RWPE1 (cell line): ENCODE data around the gene CUL4A.

Experiments
- CTCF ChIA-PET: fragments of 350-600 bp; sonication (Branson Sonifier 250); formaldehyde crosslinking; extraction: SDS; loops from one replicate; lab custom pipeline; 2021; lab: Yijun Ruan, JAX
- POLR2A ChIA-PET: fragments of 400-600 bp; formaldehyde crosslinking; extraction: SDS; loops from one replicate; lab custom pipeline; 2020; ENCODE audit warnings: antibody characterized with exemption; ENCODE audit not compliant: low non-redundant PET; lab: Yijun Ruan, JAX
- DNase-seq: peaks from one replicate; pipeline ENCODE4 v3.0.0; 2012; ENCODE audit warnings: low spot score
- H3K27ac ChIP-seq: fragments of 450-650 bp; 2 replicates; pipeline ENCODE4 v1.5.1; 2017
- CTCF ChIP-seq: fragments of 450-650 bp; conservative IDR thresholded peaks from 2 replicates; pipeline ENCODE4 v1.5.1; 2017; ENCODE audit warnings: low read depth, mild to moderate bottlenecking

Gene CUL4A

GRCh38 chr13:113176822-113177221, 32.6 kb upstream of the CUL4A start:
- no peak overlapping the region for H3K27ac ChIP-seq
- no peak for TF ChIP-seq CTCF
- ChIA-PET CTCF (no interaction called here), POLR2A (no interaction called here)
- no peak for DNase-seq

- DNase-seq: peak; percentile 39
- POLR2A ChIA-PET: no interaction called here
- CTCF ChIA-PET: no interaction called here
- H3K27ac ChIP-seq: peak overlapping the region; percentile 31; the same call in 1 of the 2 replicates
- TF ChIP-seq CTCF: no peak
Observed at GRCh38 chr13:113178070-113178895, 31.1 kb upstream of the CUL4A start.

GRCh38 chr13:113178896-113179167, 30.6 kb upstream of the CUL4A start:
- CTCF ChIA-PET: no interaction called here
- no peak for TF ChIP-seq CTCF
- DNase-seq: no peak
- H3K27ac ChIP-seq: no peak overlapping the region
- POLR2A ChIA-PET: no interaction called here

- TF ChIP-seq CTCF: no peak
- DNase-seq: no peak
- CTCF ChIA-PET: no interaction called here
- POLR2A ChIA-PET: no interaction called here
- peak overlapping the region; percentile 24 for H3K27ac ChIP-seq
Observed at GRCh38 chr13:113179374-113180230, 29.8 kb upstream of the CUL4A start.

- H3K27ac ChIP-seq: peak overlapping the region; percentile 27; the same call in 1 of the 2 replicates
- no peak for DNase-seq
- no peak for TF ChIP-seq CTCF
- ChIA-PET POLR2A (no interaction called here), CTCF (no interaction called here)
Observed at GRCh38 chr13:113182046-113182445, 27.4 kb upstream of the CUL4A start.

GRCh38 chr13:113183450-113184129, 25.8 kb upstream of the CUL4A start:
- CTCF ChIA-PET: no interaction called here
- POLR2A ChIA-PET: no interaction called here

More at GRCh38 chr13:113183450-113184129, 25.8 kb upstream of the CUL4A start:
- DNase-seq: no peak
- TF ChIP-seq CTCF: no peak
- no peak overlapping the region for H3K27ac ChIP-seq
